Naive thymus-derived CD4-positive, alpha-beta T cell (primary cell): Measurements from ENCODE around the gene PKHD1. TPM values are rescaled to one million over a fixed set of nuclear protein-coding genes. Genes with fewer than 3 reads are reported as not detected.

Experiments
- ATAC-seq: fragments of 150-1000 bp; cut with Tn5 transposase; 2 replicates; pipeline ENCODE4 v1.10.0; 2021; ENCODE audit warnings: mild to moderate bottlenecking, moderate library complexity
- CTCF ChIA-PET: fragments of 350-600 bp; sonication (Branson Sonifier 250); formaldehyde crosslinking; loops from one replicate; lab custom pipeline; 2021; ENCODE audit warnings: antibody characterized with exemption; lab: Charles Lee
- POLR2A ChIA-PET: fragments of 350-600 bp; sonication (Branson Sonifier 250); formaldehyde crosslinking; loops from one replicate; lab custom pipeline; 2021; ENCODE audit warnings: antibody characterized with exemption, inconsistent platforms; lab: Charles Lee
- DNase-seq, 9 donors: peaks; one replicate each; pipeline versions ENCODE4 v3.0.0 to v3.0.0-alpha.2; 2020 to 2022; ENCODE audit warnings: mixed read lengths in 1 of 9
- H3K27ac ChIP-seq: one replicate; pipeline ENCODE4 v1.7.0; 2013; ENCODE audit warnings: mild to moderate bottlenecking, low read depth, low read length, moderate library complexity
- H3K27me3 ChIP-seq, 2 donors: one replicate each; pipeline ENCODE4 v1.7.0; 2013; ENCODE audit warnings: low read length in 2 of 2, mild to moderate bottlenecking in 2 of 2, moderate library complexity in 2 of 2; ENCODE audit not compliant: control insufficient read depth in 2 of 2, insufficient read depth in 2 of 2
- H3K36me3 ChIP-seq, 3 experiments: 1 replicate in 2 of 3; 2 replicates in 1 of 3; pipeline ENCODE4 v1.7.0; 2013; ENCODE audit warnings: low read length in 3 of 3, mild to moderate bottlenecking in 3 of 3, moderate library complexity in 1 of 3; ENCODE audit not compliant: insufficient read depth in 3 of 3, control insufficient read depth in 2 of 3
- H3K4me1 ChIP-seq, 2 donors: one replicate each; pipeline ENCODE4 v1.7.0; 2013; ENCODE audit warnings: low read length in 2 of 2, mild to moderate bottlenecking in 2 of 2, moderate library complexity in 1 of 2; ENCODE audit not compliant: control insufficient read depth in 2 of 2, insufficient read depth in 2 of 2
- H3K4me3 ChIP-seq: 2 replicates; pipeline ENCODE4 v1.7.0; 2013; ENCODE audit warnings: mild to moderate bottlenecking, low read length
- H3K9me3 ChIP-seq, 3 experiments: 1 replicate in 2 of 3; 2 replicates in 1 of 3; pipeline ENCODE4 v1.7.0; 2013; ENCODE audit warnings: low read length in 3 of 3; ENCODE audit not compliant: control insufficient read depth in 2 of 3
- H3K27ac Mint-ChIP-seq, 9 donors: one replicate each; pipeline ENCODE4 v1.8.0; 2020 to 2022; ENCODE audit warnings: mixed read lengths in 9 of 9, mild to moderate bottlenecking in 8 of 9, moderate library complexity in 5 of 9, inconsistent platforms in 2 of 9
- H3K27me3 Mint-ChIP-seq, 5 donors: one replicate each; pipeline ENCODE4 v1.8.0; 2021 to 2022; ENCODE audit warnings: mixed read lengths in 5 of 5, mild to moderate bottlenecking in 1 of 5
- H3K36me3 Mint-ChIP-seq, 5 donors: one replicate each; pipeline ENCODE4 v1.8.0; 2020 to 2022; ENCODE audit warnings: mixed read lengths in 5 of 5, mild to moderate bottlenecking in 3 of 5, inconsistent platforms in 1 of 5
- H3K4me1 Mint-ChIP-seq, 7 donors: one replicate each; pipeline ENCODE4 v1.8.0; 2020 to 2022; ENCODE audit warnings: mixed read lengths in 7 of 7, mild to moderate bottlenecking in 3 of 7, inconsistent platforms in 1 of 7
- H3K4me3 Mint-ChIP-seq, 10 donors: one replicate each; pipeline ENCODE4 v1.8.0; 2020 to 2022; ENCODE audit warnings: mild to moderate bottlenecking in 10 of 10, mixed read lengths in 10 of 10, moderate library complexity in 6 of 10, inconsistent platforms in 2 of 10
- H3K9me3 Mint-ChIP-seq, 11 donors: one replicate each; pipeline ENCODE4 v1.8.0; 2020 to 2022; ENCODE audit warnings: mixed read lengths in 11 of 11, mild to moderate bottlenecking in 4 of 11, inconsistent platforms in 1 of 11, moderate library complexity in 1 of 11
- intact Hi-C, 2 donors: fragments of 100-400 bp; cut with micrococcal nuclease; formaldehyde crosslinking; loops; one replicate each; pipeline ENCODE4 v1.15.1; 2023
- polyA plus RNA-seq, 2 donors: library from polyadenylated mRNA; unstranded; fragments of 300-500 nt; fragmentation: Illumina TruSeq; gene quantifications; one replicate each; pipeline ENCODE4 v1.2.3, GENCODE V29; 2021
- total RNA-seq, 6 experiments: library from RNA in 5 of 6; stranded (reverse) in 5 of 6; gene quantifications; 1 replicate in 5 of 6; 2 replicates in 1 of 6; pipeline ENCODE4 v1.2.3 and lab custom pipeline; 2021 to 2026

The PKHD1 gene
- not detected for total RNA-seq
- polyA plus RNA-seq, result not detected
- total RNA-seq (lab: John Stamatoyannopoulos, UW), result not detected

GRCh38 chr6:52087498-52087999 lies at the start of gene PKHD1:
TSS of gene PKHD1 (minus strand) at chr6:52087613. CDS start at chr6:52084933, 2,680 bp downstream.
- no peaks in the 10 kb centered on the region for H3K27me3 ChIP-seq
- no peak within 1 kb of the TSS for H3K27ac Mint-ChIP-seq

GRCh38 chr6:52136934-52137467 lies 49.6 kb upstream of the PKHD1 start:
- Histone ChIP-seq H3K4me1 (no peaks in the 10 kb centered on the region), H3K4me3 (no peak overlapping the region), H3K36me3 (no peaks in the 10 kb centered on the region), H3K9me3 (no peaks in the 10 kb centered on the region), H3K27me3 (no peaks in the 10 kb centered on the region), H3K27ac (no peak overlapping the region)
- Mint-ChIP-seq H3K27ac (peak overlapping the region in 1 of 9 donors; percentile 32), H3K4me1 (no peaks in the 10 kb centered on the region), H3K36me3 (peaks cover 0 to 4% (median 0%) of the 10 kb centered on the region in 5 donors), H3K9me3 (no peaks in the 10 kb centered on the region), H3K27me3 (peaks cover 0 to 27% (median 9%) of the 10 kb centered on the region in 5 donors), H3K4me3 (no peak overlapping the region)
- CTCF ChIA-PET, result no interaction called here
- DNase-seq (no peak), ATAC-seq (no peak)
- intact Hi-C loops, result no loop called here
- POLR2A ChIA-PET, result no interaction called here

More at GRCh38 chr6:52087498-52087999, at the start of gene PKHD1:
- DNase-seq (no peak), ATAC-seq (no peak)
- no peaks in the 10 kb centered on the region for H3K36me3 Mint-ChIP-seq
- H3K4me1 Mint-ChIP-seq, result no peaks in the 10 kb centered on the region
- no peaks in the 10 kb centered on the region for H3K9me3 ChIP-seq
- H3K4me3 Mint-ChIP-seq, result no peak within 1 kb of the TSS
- peaks cover 0 to 3% (median 0%) of the 10 kb centered on the region in 11 donors for H3K9me3 Mint-ChIP-seq
- H3K4me1 ChIP-seq, result no peaks in the 10 kb centered on the region
- CTCF ChIA-PET, result no interaction called here
- POLR2A ChIA-PET, result no interaction called here
- peaks cover 6 to 16% (median 11%) of the 10 kb centered on the region in 5 donors for H3K27me3 Mint-ChIP-seq
- intact Hi-C loops, result no loop called here
- H3K4me3 ChIP-seq, result no peak within 1 kb of the TSS
- no peak within 1 kb of the TSS for H3K27ac ChIP-seq
- no peaks in the 10 kb centered on the region for H3K36me3 ChIP-seq

- no peaks in the 10 kb centered on the region for H3K36me3 ChIP-seq
- ChIA-PET POLR2A (no interaction called here), CTCF (no interaction called here)
- ATAC-seq (no peak), DNase-seq (no peak)
- no peaks in the 10 kb centered on the region for H3K4me1 ChIP-seq
- no peaks in the 10 kb centered on the region for H3K9me3 ChIP-seq
- intact Hi-C loops, result no loop called here
- H3K27me3 ChIP-seq, result no peaks in the 10 kb centered on the region
- H3K4me3 ChIP-seq, result no peak overlapping the region
- Mint-ChIP-seq H3K36me3 (peaks cover 0 to 4% (median 0%) of the 10 kb centered on the region in 5 donors), H3K27me3 (peaks cover 0 to 19% (median 4%) of the 10 kb centered on the region in 5 donors), H3K27ac (no peak overlapping the region), H3K9me3 (no peaks in the 10 kb centered on the region), H3K4me3 (no peak overlapping the region), H3K4me1 (no peaks in the 10 kb centered on the region)
- no peak overlapping the region for H3K27ac ChIP-seq
These were observed 48.6 kb upstream of the PKHD1 start for GRCh38 chr6:52136055-52136454.

GRCh38 chr6:52135217-52135616 lies 47.8 kb upstream of the PKHD1 start:
- intact Hi-C loops, result no loop called here
- Mint-ChIP-seq H3K4me1 (no peaks in the 10 kb centered on the region), H3K4me3 (no peak overlapping the region), H3K9me3 (no peaks in the 10 kb centered on the region), H3K27ac (no peak overlapping the region), H3K27me3 (peaks cover 0 to 17% (median 1%) of the 10 kb centered on the region in 5 donors), H3K36me3 (peaks cover 0 to 4% (median 0%) of the 10 kb centered on the region in 5 donors)
- no peak for DNase-seq
- no peaks in the 10 kb centered on the region for H3K27me3 ChIP-seq
- no peak overlapping the region for H3K4me3 ChIP-seq
- no peak for ATAC-seq
- H3K27ac ChIP-seq, result no peak overlapping the region
- ChIA-PET CTCF (no interaction called here), POLR2A (no interaction called here)
- no peaks in the 10 kb centered on the region for H3K4me1 ChIP-seq
- H3K36me3 ChIP-seq, result no peaks in the 10 kb centered on the region
- no peaks in the 10 kb centered on the region for H3K9me3 ChIP-seq

GRCh38 chr6:52134011-52134410 lies 46.6 kb upstream of the PKHD1 start:
- Histone ChIP-seq H3K9me3 (no peaks in the 10 kb centered on the region), H3K4me1 (no peaks in the 10 kb centered on the region), H3K36me3 (no peaks in the 10 kb centered on the region), H3K4me3 (no peak overlapping the region), H3K27ac (no peak overlapping the region), H3K27me3 (no peaks in the 10 kb centered on the region)
- ATAC-seq (no peak), DNase-seq (no peak)
- ChIA-PET CTCF (no interaction called here), POLR2A (no interaction called here)
- intact Hi-C loops, result no loop called here
- Mint-ChIP-seq H3K9me3 (no peaks in the 10 kb centered on the region), H3K36me3 (peaks cover 0 to 4% (median 0%) of the 10 kb centered on the region in 5 donors), H3K27ac (no peak overlapping the region), H3K27me3 (peaks cover under 1 to 20% (median under 1%) of the 10 kb centered on the region in 5 donors), H3K4me1 (no peaks in the 10 kb centered on the region), H3K4me3 (no peak overlapping the region)

GRCh38 chr6:52133324-52133723 lies 45.9 kb upstream of the PKHD1 start:
- H3K4me3 Mint-ChIP-seq, result no peak overlapping the region
- Histone ChIP-seq H3K27me3 (no peaks in the 10 kb centered on the region), H3K9me3 (no peaks in the 10 kb centered on the region), H3K36me3 (no peaks in the 10 kb centered on the region), H3K4me1 (no peaks in the 10 kb centered on the region), H3K4me3 (no peak overlapping the region), H3K27ac (no peak overlapping the region)
- ChIA-PET CTCF (no interaction called here), POLR2A (no interaction called here)
- peaks cover 0 to 1% (median 0%) of the 10 kb centered on the region in 11 donors for H3K9me3 Mint-ChIP-seq
- ATAC-seq (no peak), DNase-seq (no peak)
- H3K36me3 Mint-ChIP-seq, result peaks cover 0 to 4% (median 0%) of the 10 kb centered on the region in 5 donors
- no peak overlapping the region for H3K27ac Mint-ChIP-seq
- intact Hi-C loops, result no loop called here
- H3K27me3 Mint-ChIP-seq, result peaks cover 7 to 27% (median 8%) of the 10 kb centered on the region in 5 donors
- H3K4me1 Mint-ChIP-seq, result no peaks in the 10 kb centered on the region

GRCh38 chr6:52132292-52132691 lies 44.9 kb upstream of the PKHD1 start:
- Mint-ChIP-seq H3K36me3 (peaks cover 0 to 4% (median 0%) of the 10 kb centered on the region in 5 donors), H3K4me3 (no peak overlapping the region), H3K9me3 (peaks cover 0 to 2% (median 0%) of the 10 kb centered on the region in 11 donors), H3K27me3 (peaks cover 13 to 35% (median 17%) of the 10 kb centered on the region in 5 donors), H3K4me1 (no peaks in the 10 kb centered on the region), H3K27ac (no peak overlapping the region)
- H3K4me1 ChIP-seq, result no peaks in the 10 kb centered on the region
- H3K36me3 ChIP-seq, result no peaks in the 10 kb centered on the region
- ATAC-seq, result no peak
- no peaks in the 10 kb centered on the region for H3K27me3 ChIP-seq
- H3K4me3 ChIP-seq, result no peak overlapping the region
- POLR2A ChIA-PET, result no interaction called here
- no peak for DNase-seq
- H3K27ac ChIP-seq, result no peak overlapping the region
- CTCF ChIA-PET, result no interaction called here
- intact Hi-C loops, result no loop called here
- H3K9me3 ChIP-seq, result no peaks in the 10 kb centered on the region
